GM18873 (cell line): Measurements from ENCODE around the gene MYH6.

Experiments
- ATAC-seq: cut with Tn5 transposase; IDR thresholded peaks from one replicate; pipeline ENCODE4 v1.9.1; 2021; ENCODE audit warnings: mild to moderate bottlenecking, moderate library complexity, moderate number of reproducible peaks; ENCODE audit not compliant: unreplicated experiment, low FRiP score

Gene MYH6

DNA sequence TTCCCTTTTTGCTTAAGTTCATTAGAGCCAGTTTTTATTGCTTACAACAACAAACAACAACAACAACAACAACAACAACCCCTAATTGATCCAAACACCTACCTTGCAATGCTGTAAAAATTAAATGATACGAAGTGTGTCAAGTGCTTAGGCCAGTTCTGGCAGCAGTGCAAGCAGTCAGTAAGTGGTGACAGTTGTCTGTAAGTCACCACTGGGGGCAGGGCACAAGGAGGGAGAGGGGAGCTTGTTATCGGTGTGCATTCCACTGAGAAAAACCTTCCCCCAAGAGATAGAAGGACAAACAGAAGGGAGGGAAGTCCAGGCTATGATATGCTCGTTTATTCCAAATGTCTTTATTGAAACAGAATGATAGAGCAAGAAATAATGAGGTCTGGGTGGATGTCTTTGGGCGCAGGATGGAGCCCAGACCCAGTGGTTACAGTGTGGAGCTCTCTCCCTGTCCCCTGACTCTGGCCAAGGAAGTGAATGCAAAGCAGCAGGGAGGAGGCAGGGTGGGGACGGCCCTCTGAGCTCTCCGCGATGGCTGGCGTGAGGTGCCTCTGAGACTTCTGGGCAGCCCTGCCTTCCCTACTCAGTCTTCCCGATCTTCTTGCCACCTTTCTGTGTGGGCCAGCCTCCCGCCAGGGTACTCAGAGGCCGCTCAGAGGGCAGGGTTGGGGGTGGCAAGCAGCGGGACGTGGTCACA is 61.9 kb downstream of the MYH6 start:
- ATAC-seq, result no peak

GRCh38 chr14:23344481-23344880 is 63.6 kb downstream of the MYH6 start:
- no peak for ATAC-seq

GRCh38 chr14:23339506-23340268 is 68.4 kb downstream of the MYH6 start:
- no peak for ATAC-seq

GRCh38 chr14:23335623-23336022 is 72.5 kb downstream of the MYH6 start:
- no peak for ATAC-seq
